HG02623 (cell line): Measurements from ENCODE around the gene RAET1G.
"Not testable (repeated sequence)": the region's sequence is repeated elsewhere in the genome, so short reads cannot be mapped to it uniquely, and the experiment has no call there.

Source experiments
- ATAC-seq: cut with Tn5 transposase; IDR thresholded peaks from one replicate; pipeline ENCODE4 v1.9.1; 2021; ENCODE audit warnings: moderate library complexity; ENCODE audit not compliant: unreplicated experiment

RAET1G gene

GRCh38 chr6:149954328-149954983 is 31.5 kb upstream of the RAET1G start:
- not testable (repeated sequence) for ATAC-seq

GRCh38 chr6:149953934-149954327 is 31.0 kb upstream of the RAET1G start:
- ATAC-seq: not testable (repeated sequence)

GRCh38 chr6:149953390-149953789 is 30.5 kb upstream of the RAET1G start:
- not testable (repeated sequence) for ATAC-seq

GRCh38 chr6:149951626-149952025 is 28.7 kb upstream of the RAET1G start:
- ATAC-seq: no peak

GRCh38 chr6:149951096-149951495 is 28.2 kb upstream of the RAET1G start:
- no peak for ATAC-seq

- no peak for ATAC-seq
Observed at GRCh38 chr6:149950423-149950822, 27.5 kb upstream of the RAET1G start.

- no peak for ATAC-seq
Observed at GRCh38 chr6:149948616-149949015, 25.7 kb upstream of the RAET1G start.

- no peak for ATAC-seq
Observed at GRCh38 chr6:149948011-149948410, 25.1 kb upstream of the RAET1G start.

- ATAC-seq: not testable (repeated sequence)
Observed at GRCh38 chr6:149947533-149947932, 24.6 kb upstream of the RAET1G start.

- ATAC-seq: not testable (repeated sequence)
Observed at GRCh38 chr6:149946631-149947030, 23.7 kb upstream of the RAET1G start.

- ATAC-seq: not testable (repeated sequence)
Observed at GRCh38 chr6:149945276-149945675, 22.4 kb upstream of the RAET1G start.

GRCh38 chr6:149943321-149943720 is 20.4 kb upstream of the RAET1G start:
- not testable (repeated sequence) for ATAC-seq

GRCh38 chr6:149942461-149942829 is 19.5 kb upstream of the RAET1G start:
- ATAC-seq: no peak

- ATAC-seq: no peak
Observed at GRCh38 chr6:149941583-149942460, 18.9 kb upstream of the RAET1G start, which contains the start of gene ULBP2. TSS of gene ULBP2 (plus strand) at chr6:149942014. CDS start at chr6:149942073, 59 bp downstream.

GRCh38 chr6:149940672-149940982 is 17.7 kb upstream of the RAET1G start:
- ATAC-seq: no peak

GRCh38 chr6:149939909-149940671 is 17.2 kb upstream of the RAET1G start:
- ATAC-seq: no peak

- ATAC-seq: no peak
Observed at GRCh38 chr6:149939356-149939648, 16.4 kb upstream of the RAET1G start.

- ATAC-seq: peak; percentile 77
Observed at GRCh38 chr6:149938571-149939355, 15.8 kb upstream of the RAET1G start.

GRCh38 chr6:149938013-149938570 is 15.2 kb upstream of the RAET1G start:
- ATAC-seq: not testable (repeated sequence)

GRCh38 chr6:149936743-149937142 is 13.8 kb upstream of the RAET1G start:
- no peak for ATAC-seq

GRCh38 chr6:149935668-149936067 is 12.7 kb upstream of the RAET1G start:
- ATAC-seq: no peak
